HG03575 (cell line): ENCODE measurements around the gene KAT5.
"Not testable (repeated sequence)": the region's sequence is repeated elsewhere in the genome, so short reads cannot be mapped to it uniquely, and the experiment has no call there.

Experiments used
- ATAC-seq: cut with Tn5 transposase; IDR thresholded peaks from one replicate; pipeline ENCODE4 v1.9.1; 2021; ENCODE audit not compliant: unreplicated experiment, insufficient number of reproducible peaks, low FRiP score; ENCODE audit errors: extremely low read depth

The KAT5 gene

GRCh38 chr11:65706303-65706763 is 5.7 kb upstream of the KAT5 start:
- ATAC-seq, result not testable (repeated sequence)

DNA sequence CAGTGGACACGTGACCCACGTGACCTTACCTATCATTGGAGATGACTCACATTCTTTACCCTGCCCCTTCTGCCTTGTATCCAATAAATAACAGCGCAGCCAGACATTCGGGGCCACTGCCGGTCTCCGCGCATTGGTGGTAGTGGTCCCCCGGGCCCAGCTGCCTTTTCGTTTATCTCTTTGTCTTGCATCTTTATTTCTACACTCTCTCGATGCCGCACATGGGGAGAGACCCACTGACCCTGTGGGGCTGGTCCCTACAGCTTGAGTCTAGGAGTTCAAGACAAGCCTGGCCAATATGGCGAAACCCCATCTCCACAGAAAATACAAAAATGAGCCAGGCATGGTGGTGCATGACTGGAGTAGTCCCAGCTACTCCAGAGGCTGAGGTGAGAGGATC is 5.0 kb upstream of the KAT5 start:
- ATAC-seq, result not testable (repeated sequence)

GRCh38 chr11:65708451-65708850 is 3.6 kb upstream of the KAT5 start:
- ATAC-seq, result no peak

GRCh38 chr11:65709661-65710060 is 2.4 kb upstream of the KAT5 start:
- no peak for ATAC-seq

GRCh38 chr11:65710421-65710820 is 1.6 kb upstream of the KAT5 start:
- ATAC-seq, result no peak

DNA sequence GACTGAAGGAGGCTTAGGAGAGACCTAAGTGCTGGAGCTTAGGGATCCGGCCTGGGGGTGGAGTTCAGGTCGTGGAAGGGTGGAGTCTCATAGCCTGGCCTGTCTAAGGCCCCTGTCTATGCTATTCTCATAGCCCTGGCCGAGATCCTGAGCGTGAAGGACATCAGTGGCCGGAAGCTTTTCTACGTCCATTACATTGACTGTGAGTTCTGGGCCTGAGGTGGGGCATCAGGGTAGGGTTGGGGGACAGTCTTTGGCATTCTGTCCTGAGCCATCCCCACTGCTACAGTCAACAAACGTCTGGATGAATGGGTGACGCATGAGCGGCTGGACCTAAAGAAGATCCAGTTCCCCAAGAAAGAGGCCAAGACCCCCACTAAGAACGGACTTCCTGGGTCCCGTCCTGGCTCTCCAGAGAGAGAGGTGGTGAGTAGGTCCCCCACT is 603 bp downstream of the KAT5 start:
- ATAC-seq, result no peak

DNA sequence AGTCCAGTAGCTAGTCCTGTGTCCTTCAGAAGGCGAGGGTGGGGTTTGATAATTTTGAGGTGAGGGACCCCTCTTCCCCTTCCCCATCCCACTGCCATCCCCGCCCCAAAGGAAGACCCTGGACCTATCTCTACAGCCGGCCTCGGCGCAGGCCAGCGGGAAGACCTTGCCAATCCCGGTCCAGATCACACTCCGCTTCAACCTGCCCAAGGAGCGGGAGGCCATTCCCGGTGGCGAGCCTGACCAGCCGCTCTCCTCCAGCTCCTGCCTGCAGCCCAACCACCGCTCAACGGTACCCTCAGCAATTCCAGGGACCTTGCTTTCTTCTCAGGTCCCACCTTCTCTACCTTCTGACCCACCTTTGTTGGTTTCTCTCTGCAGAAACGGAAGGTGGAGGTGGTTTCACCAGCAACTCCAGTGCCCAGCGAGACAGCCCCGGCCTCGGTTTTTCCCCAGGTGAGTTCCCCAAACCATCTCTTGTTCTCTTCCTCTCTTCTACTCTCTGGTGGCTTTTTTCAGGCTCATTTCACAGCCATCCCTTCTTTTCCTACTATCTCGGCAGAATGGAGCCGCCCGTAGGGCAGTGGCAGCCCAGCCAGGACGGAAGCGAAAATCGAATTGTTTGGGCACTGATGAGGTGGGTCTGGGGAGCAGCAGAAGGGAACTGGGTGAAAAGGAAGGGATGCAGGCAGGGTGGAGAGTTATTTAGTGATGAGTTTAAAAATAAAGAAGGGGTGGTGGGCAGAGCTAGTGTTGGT is 1.3 kb downstream of the KAT5 start:
- ATAC-seq, result no peak

DNA sequence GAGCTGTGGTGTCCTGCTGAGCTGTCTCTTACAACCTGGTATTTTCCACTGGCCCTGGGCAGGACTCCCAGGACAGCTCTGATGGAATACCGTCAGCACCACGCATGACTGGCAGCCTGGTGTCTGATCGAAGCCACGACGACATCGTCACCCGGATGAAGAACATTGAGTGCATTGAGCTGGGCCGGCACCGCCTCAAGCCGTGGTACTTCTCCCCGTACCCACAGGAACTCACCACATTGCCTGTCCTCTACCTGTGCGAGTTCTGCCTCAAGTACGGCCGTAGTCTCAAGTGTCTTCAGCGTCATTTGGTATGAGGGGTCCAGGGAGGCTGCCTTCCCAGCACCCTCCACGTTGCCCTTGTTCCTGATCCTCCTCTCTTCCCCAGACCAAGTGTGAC is 2.4 kb downstream of the KAT5 start:
- ATAC-seq, result no peak

DNA sequence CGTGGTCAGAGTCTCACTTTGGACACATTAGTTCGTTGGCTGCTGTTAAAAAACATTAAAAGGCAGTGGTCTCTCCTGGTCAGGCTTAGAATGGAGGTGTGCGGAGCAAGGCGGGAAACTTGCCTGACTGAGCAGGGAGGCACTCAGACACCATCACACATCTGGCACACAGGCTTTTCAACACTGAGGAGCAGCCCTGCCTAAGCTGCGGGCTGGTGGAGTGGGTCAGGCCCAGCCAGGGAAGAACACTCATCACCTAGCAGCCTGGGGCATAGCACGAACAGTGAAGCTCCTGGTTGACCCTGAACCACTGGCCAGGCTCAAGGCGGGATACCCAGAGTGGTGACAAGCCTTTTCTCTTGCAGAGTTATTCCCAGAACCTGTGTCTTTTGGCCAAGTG is 4.2 kb downstream of the KAT5 start:
- ATAC-seq, result no peak

DNA sequence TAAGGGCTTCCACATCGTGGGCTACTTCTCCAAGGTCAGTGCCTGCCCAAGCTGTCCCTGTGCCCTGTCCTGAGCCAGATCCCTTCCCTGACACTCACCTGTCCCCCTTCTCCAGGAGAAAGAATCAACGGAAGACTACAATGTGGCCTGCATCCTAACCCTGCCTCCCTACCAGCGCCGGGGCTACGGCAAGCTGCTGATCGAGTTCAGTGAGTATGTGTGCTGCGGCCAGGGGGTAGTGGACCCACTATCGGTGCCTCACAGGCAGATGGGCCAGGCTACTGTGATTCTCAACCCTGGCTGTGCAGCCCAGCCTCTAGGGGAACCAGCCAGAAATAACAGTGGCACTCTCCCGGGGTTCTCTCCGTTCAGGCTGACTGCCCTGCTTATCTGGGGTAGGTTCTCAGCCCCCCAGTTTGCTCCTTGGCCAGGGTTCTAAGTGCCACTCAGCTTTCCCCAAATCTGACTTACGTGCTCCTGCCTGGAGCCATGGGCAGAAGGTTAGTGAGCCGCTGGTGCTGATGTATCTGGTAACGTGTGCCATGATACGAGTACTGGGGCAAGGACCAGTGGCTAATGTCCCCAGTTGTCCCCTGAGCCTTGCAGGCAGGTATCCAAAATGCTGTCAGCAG is 4.8 kb downstream of the KAT5 start:
- no peak for ATAC-seq

- ATAC-seq, result no peak
Observed at GRCh38 chr11:65717906-65718305, 5.9 kb downstream of the KAT5 start.

DNA sequence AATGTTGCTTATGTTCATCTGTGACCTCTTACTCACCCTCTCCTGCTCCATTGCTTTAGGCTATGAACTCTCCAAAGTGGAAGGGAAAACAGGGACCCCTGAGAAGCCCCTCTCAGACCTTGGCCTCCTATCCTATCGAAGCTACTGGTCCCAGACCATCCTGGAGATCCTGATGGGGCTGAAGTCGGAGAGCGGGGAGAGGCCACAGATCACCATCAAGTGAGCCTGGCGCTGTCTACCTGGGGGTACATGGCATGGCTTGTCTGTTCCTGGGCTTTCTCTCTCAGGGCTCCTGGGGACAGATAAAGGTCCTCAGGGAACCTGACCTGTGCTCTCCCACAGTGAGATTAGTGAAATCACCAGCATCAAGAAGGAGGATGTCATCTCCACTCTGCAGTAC is 6.5 kb downstream of the KAT5 start:
- ATAC-seq, result no peak

GRCh38 chr11:65718964-65719492 is 7.0 kb downstream of the KAT5 start:
- no peak for ATAC-seq

DNA sequence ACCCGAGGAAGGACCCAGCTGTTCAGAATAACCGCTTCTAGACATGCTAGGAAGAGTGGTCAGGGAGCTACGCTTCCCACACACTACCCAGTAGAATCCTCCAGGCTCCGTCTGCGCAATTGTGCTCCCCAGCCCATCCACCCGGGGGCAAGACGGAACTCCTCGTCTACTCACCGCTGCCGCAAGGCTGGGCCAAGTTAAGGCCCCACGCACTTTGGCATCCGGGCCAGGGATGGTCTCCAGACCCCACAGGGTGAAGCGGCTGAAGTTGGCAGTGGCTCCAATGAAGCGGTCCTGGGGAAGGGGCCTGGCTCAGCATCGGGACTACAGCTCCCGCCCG is 7.8 kb downstream of the KAT5 start:
- ATAC-seq, result no peak

DNA sequence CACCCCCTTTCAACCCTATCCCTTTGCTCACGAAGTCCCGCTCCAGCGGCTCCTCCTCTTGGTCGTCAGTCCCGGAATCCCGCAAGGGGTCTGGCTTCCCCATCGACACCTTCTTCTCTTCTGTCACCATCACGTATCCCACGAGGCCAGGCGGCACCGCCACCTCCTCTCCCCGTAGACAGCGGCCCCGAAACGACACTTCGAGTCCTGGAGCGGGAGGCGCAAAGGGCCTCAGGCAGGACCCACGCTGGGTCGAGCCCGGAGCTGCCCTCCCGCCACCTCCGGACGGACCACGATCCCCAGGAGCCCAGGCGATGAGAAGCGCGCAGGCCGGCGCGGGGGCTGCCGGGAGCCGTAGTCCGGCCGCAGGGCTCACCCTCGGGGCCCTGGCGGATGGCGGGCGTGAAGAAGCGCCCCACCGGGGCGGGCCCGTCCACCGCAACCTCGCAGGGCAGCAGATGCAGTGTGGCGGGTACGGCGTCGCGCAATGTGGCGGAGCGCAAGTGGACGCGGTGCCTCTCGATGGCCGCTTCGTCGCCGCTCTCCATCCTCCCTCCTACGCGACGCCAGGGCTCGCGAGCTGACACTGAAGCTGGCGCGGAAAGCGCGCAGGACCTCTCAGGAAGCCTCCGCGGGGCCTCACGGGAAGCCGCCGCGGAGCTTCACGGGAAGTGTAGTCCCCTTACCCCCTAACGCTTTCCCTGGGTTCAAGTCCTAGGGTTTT is 8.3 kb downstream of the KAT5 start, which contains the start of gene RNASEH2C:
TSS of gene RNASEH2C (minus strand) at position 588 of the 724 bp plus-strand sequence. CDS start at position 548, 40 bp downstream.
- no peak for ATAC-seq

- no peak for ATAC-seq
Observed at GRCh38 chr11:65722261-65722660, 10.2 kb downstream of the KAT5 start.

DNA sequence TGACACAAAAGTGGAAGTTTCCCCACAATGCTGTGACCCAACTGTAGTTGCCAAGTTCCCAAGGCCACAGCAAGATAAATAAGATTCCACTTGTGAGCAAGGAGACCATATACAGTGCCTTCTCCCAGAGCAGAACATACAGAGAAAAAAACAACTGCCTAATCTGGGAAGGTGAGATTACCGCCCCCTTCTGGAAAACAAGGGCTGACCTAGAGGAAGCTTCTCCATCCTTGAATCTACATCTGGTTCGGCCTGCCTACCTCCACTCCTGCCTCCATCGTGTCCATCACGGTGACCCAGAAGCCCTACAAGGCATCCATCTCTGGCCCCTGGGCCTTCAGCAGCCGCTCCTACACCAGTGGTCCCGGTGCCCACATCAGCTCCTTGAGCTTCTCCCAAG is 14.6 kb downstream of the KAT5 start:
- ATAC-seq, result no peak

DNA sequence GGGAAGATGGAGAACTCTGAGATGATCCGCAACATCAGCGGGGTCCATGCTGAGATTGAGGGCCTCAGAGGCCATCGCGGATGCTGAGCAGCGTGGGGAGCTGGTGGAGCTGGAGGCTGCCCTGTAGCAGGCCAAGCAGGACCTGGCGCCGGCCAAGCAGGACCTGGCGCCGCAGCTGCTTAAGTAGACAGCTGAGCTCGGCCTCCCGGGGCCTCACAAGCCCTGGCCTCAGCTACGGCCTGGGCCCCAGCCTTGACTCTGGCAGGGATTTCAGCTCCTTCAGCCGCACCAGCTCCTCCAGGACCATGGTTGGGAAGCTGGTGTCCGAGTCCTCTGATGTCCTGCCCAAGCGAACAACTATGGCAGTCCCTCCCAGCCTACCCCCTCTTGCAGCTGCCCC is 15.8 kb downstream of the KAT5 start:
- no peak for ATAC-seq

DNA sequence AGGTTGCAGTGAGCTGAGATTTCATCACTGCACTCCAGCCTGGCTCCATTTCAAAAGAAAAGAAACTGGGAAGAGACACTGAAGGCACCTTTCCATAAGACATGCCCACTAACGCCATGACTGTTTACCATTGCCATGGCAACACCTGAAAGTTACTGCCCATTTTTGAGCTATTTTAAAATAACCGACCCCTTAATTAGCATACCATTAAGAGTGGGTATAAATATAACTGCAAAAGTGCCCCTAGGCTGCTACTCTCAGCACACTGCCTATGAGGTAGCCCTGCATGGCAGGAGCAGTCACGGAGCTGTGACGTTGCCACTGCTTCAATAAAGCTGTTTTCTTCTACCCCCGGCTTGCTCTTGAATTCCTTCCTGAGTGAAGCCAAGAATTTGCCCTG is 18.4 kb downstream of the KAT5 start:
- ATAC-seq, result no peak

- not testable (repeated sequence) for ATAC-seq
Observed at GRCh38 chr11:65735111-65735510, 23.1 kb downstream of the KAT5 start.
